Endothelial cell of umbilical vein (primary cell): ENCODE measurements around the gene TFDP3. TPM values are rescaled to one million over a fixed set of nuclear protein-coding genes. Genes with fewer than 3 reads are reported as not detected.

Source experiments
- BruUV-seq: library from RNA; stranded (reverse); fragments of 400-500 nt; replicated peaks from 2 replicates; lab custom pipeline; 2021; lab: Mats Ljungman, UMichigan
- CTCF ChIA-PET: fragments of 300-600, 350-600 bp; sonication (Branson Sonifier 250); formaldehyde crosslinking; loops from one replicate; lab custom pipeline; 2021; ENCODE audit warnings: antibody characterized with exemption, inconsistent platforms; lab: Charles Lee
- POLR2A ChIA-PET: fragments of 300-600, 350-600 bp; sonication (Branson Sonifier 250); formaldehyde crosslinking; loops from one replicate; lab custom pipeline; 2021; ENCODE audit warnings: antibody characterized with exemption, inconsistent platforms; lab: Charles Lee
- DNase-seq: peaks from one replicate; pipeline ENCODE4 v3.0.0-alpha.2; 2011; ENCODE audit warnings: low read depth, low spot score
- FAIRE-seq: peaks from 2 replicates; lab custom pipeline; 2011; peaks lifted over from hg19 to GRCh38; lab: Jason Lieb, UNC
- H2AFZ ChIP-seq: 2 replicates; pipeline ENCODE4 v1.6.0; 2012; ENCODE audit warnings: low read depth, low read length, control low read depth, inconsistent platforms
- H3K27ac ChIP-seq: 2 replicates; pipeline ENCODE4 v1.5.1; 2011; ENCODE audit warnings: low read depth, mild to moderate bottlenecking, control low read depth, low read length, moderate library complexity; ENCODE audit not compliant: insufficient read depth
- H3K27me3 ChIP-seq, 2 experiments: 2 replicates each; pipeline versions ENCODE4 v1.6.0 to v1.6.1; 2011; ENCODE audit warnings: low read length in 2 of 2, mixed read lengths in 1 of 2; ENCODE audit not compliant: control insufficient read depth in 2 of 2, insufficient read depth in 2 of 2
- H3K36me3 ChIP-seq, 2 experiments: 2 replicates in 1 of 2; 3 replicates in 1 of 2; pipeline ENCODE4 v1.5.1; 2011; ENCODE audit warnings: low read length in 2 of 2, mild to moderate bottlenecking in 1 of 2, moderate library complexity in 1 of 2; ENCODE audit not compliant: control insufficient read depth in 2 of 2, insufficient read depth in 2 of 2; ENCODE audit errors: extremely low read depth in 1 of 2
- H3K4me1 ChIP-seq: 3 replicates; pipeline ENCODE4 v1.5.1; 2011; ENCODE audit warnings: mild to moderate bottlenecking, low read length; ENCODE audit not compliant: control insufficient read depth, insufficient read depth; ENCODE audit errors: extremely low read depth
- H3K4me2 ChIP-seq: 2 replicates; pipeline ENCODE4 v1.6.1; 2011; ENCODE audit warnings: low read length, control low read depth, mixed read lengths; ENCODE audit not compliant: insufficient read depth
- H3K4me3 ChIP-seq, 3 experiments: fragments of 200-600 bp in 1 of 3; sonication (generic), shearing (Covaris generic) in 1 of 3; replicated peaks in 1 of 3; 2 replicates each; pipeline ENCODE4 v1.5.1; 2011 to 2016; ENCODE audit warnings: control low read depth in 3 of 3, low read length in 3 of 3, mild to moderate bottlenecking in 2 of 3, inconsistent platforms in 1 of 3, low read depth in 1 of 3, moderate library complexity in 1 of 3; ENCODE audit not compliant: insufficient read depth in 1 of 3
- H3K79me2 ChIP-seq: 2 replicates; pipeline ENCODE4 v1.6.0; 2012; ENCODE audit warnings: low read length, inconsistent platforms; ENCODE audit not compliant: control insufficient read depth, insufficient read depth
- H3K9ac ChIP-seq: replicated peaks from 2 replicates; pipeline ENCODE3; 2011; ENCODE audit warnings: low read length, control low read depth; ENCODE audit not compliant: insufficient read depth; ENCODE audit errors: extremely low read depth
- H3K9me1 ChIP-seq: replicated peaks from 3 replicates; pipeline ENCODE4 v1.6.0; 2011; ENCODE audit warnings: mild to moderate bottlenecking, low read length; ENCODE audit not compliant: control insufficient read depth, insufficient read depth; ENCODE audit errors: extremely low read depth
- H3K9me3 ChIP-seq: replicated peaks from 2 replicates; pipeline ENCODE4 v1.5.1; 2012; ENCODE audit warnings: low read length, inconsistent platforms; ENCODE audit not compliant: control insufficient read depth, insufficient read depth
- H4K20me1 ChIP-seq: replicated peaks from 2 replicates; pipeline ENCODE3; 2011; ENCODE audit warnings: mild to moderate bottlenecking, low read length; ENCODE audit not compliant: control insufficient read depth, insufficient read depth; ENCODE audit errors: extremely low read depth
- EZH2 ChIP-seq: IDR thresholded peaks from 2 replicates; pipeline ENCODE4 v1.6.1; 2012; ENCODE audit warnings: borderline replicate concordance, low read depth, mild to moderate bottlenecking, moderate library complexity, low read length, inconsistent platforms; ENCODE audit not compliant: severe bottlenecking
- FOS ChIP-seq: IDR thresholded peaks from 2 replicates; pipeline ENCODE4 v1.6.1; 2011; ENCODE audit warnings: mild to moderate bottlenecking, low read length, moderate library complexity, borderline replicate concordance; ENCODE audit not compliant: insufficient read depth
- GATA2 ChIP-seq: IDR thresholded peaks from 2 replicates; pipeline ENCODE4 v1.7.0; 2011; ENCODE audit warnings: low read depth, mild to moderate bottlenecking, moderate library complexity, mixed read lengths, low read length; ENCODE audit not compliant: insufficient read length, insufficient read depth
- JUN ChIP-seq: IDR thresholded peaks from 2 replicates; pipeline ENCODE4 v1.6.1; 2011; ENCODE audit warnings: borderline replicate concordance, low read depth; ENCODE audit not compliant: insufficient read length, insufficient read depth
- MAX ChIP-seq: IDR thresholded peaks from 2 replicates; pipeline ENCODE4 v1.6.1; 2011; ENCODE audit not compliant: insufficient read depth, insufficient read length
- MYC ChIP-seq: IDR thresholded peaks from one replicate; pipeline ENCODE4 v1.6.1; 2011; ENCODE audit warnings: mild to moderate bottlenecking, low read depth, low read length
- POLR2A ChIP-seq: IDR thresholded peaks from 2 replicates; pipeline ENCODE4 v1.6.1; 2012; ENCODE audit warnings: low read depth, mild to moderate bottlenecking, control low read depth, low read length
- POLR2AphosphoS5 ChIP-seq: IDR thresholded peaks from 2 replicates; pipeline ENCODE4 v1.6.1; 2012; ENCODE audit warnings: low read depth, mild to moderate bottlenecking, control low read depth, low read length, moderate library complexity; ENCODE audit not compliant: insufficient read depth
- dilution Hi-C: fragments of 300-500 bp; cut with MboI; formaldehyde crosslinking; loops from one replicate; pipeline ENCODE4 v1.15.0; 2019; ENCODE audit warnings: low sequenced_read_pairs; ENCODE audit not compliant: extremely low pct_ligation_motif_present
- intact Hi-C: fragments of 100-400 bp; cut with micrococcal nuclease; formaldehyde crosslinking; loops from one replicate; pipeline ENCODE4 v1.10.0; 2022
- polyA plus RNA-seq, 4 experiments: library from polyadenylated mRNA; depleted of rRNA in 3 of 4; stranded (reverse) in 3 of 4; unstranded in 1 of 4; fragments of >200 nt; gene quantifications; 2 replicates each; pipeline versions ENCODE4 v1.2.1 to v1.2.3, GENCODE V29; 2011 to 2012; ENCODE audit warnings: missing spikeins in 1 of 4
- total RNA-seq: library from RNA; stranded (reverse); gene quantifications from 2 replicates; pipeline ENCODE4 v1.2.3, GENCODE V29; 2021
- TF ChIP-seq, protein P1 (sequence below), 2 donors: IDR thresholded peaks; 1 replicate in 1 of 2; 2 replicates in 1 of 2; pipeline ENCODE4 v1.5.1; 2011; ENCODE audit warnings: low read length in 2 of 2, mild to moderate bottlenecking in 2 of 2, moderate library complexity in 2 of 2, control low read depth in 1 of 2, inconsistent platforms in 1 of 2, low read depth in 1 of 2; ENCODE audit not compliant: insufficient read depth in 1 of 2; ENCODE audit errors: extremely low read depth in 1 of 2

TFDP3 gene
- total and polyA plus RNA-seq, 2 donors (not counting 3 experiments of a cell fraction or from before 2014, with no cell fraction given): not detected

DNA sequence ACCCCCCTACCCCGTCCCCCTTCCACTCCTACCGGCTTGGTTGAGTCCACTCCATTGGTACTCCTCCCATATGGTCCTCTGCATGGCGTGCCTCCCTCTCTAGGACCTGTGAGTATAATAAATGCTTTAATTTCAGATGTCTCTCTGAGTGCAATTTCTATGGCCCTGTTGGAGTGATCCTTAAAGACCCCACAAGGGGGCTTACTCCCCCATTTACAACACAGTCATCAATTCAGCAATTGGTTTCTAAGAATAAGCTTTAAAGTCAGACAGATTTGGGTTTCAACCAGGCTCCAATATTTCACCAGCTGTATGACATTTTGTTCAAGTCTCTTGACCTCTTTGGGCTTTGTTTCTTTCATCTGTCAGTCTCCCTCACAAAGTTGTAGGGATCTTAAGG is 38.7 kb downstream of the TFDP3 start:
- H3K4me1 ChIP-seq: no peaks in the 10 kb centered on the region
- H3K27ac ChIP-seq: no peak overlapping the region
- no peaks in the 10 kb centered on the region for H3K36me3 ChIP-seq
- DNase-seq (no peak), FAIRE-seq (no peak)
- ChIA-PET CTCF (no interaction called here), POLR2A (no interaction called here)
- H4K20me1 ChIP-seq: no peaks in the 10 kb centered on the region
- intact Hi-C loops (loop anchor here (10.0 kb wide), 1 partner anchor 175 kb away; no protein-coding TSS in a partner anchor), dilution Hi-C loops (no loop called here)
- no peaks in the 10 kb centered on the region for H3K27me3 ChIP-seq
- BruUV-seq: no TSS peak
- TF ChIP-seq POLR2A (no peak), JUN (no peak)
- no peaks in the 10 kb centered on the region for H3K79me2 ChIP-seq
- no peak overlapping the region for H2AFZ ChIP-seq
- H3K4me3 ChIP-seq: no peak overlapping the region
- H3K4me2 ChIP-seq: no peak overlapping the region
- H3K9ac ChIP-seq: no peak overlapping the region
- H3K9me3 ChIP-seq: no peaks in the 10 kb centered on the region
- no peaks in the 10 kb centered on the region for H3K9me1 ChIP-seq

- no peaks in the 10 kb centered on the region for H3K4me1 ChIP-seq
- dilution Hi-C loops (no loop called here), intact Hi-C loops (loop anchor here (10.0 kb wide), 1 partner anchor 172 kb away; no protein-coding TSS in a partner anchor)
- no peak overlapping the region for H2AFZ ChIP-seq
- no peaks in the 10 kb centered on the region for H3K27me3 ChIP-seq
- H3K9me3 ChIP-seq: no peaks in the 10 kb centered on the region
- H3K9ac ChIP-seq: no peak overlapping the region
- H3K79me2 ChIP-seq: no peaks in the 10 kb centered on the region
- CTCF ChIA-PET: no interaction called here
- FAIRE-seq (no peak), DNase-seq (no peak)
- H3K4me3 ChIP-seq: no peak overlapping the region
- H4K20me1 ChIP-seq: no peaks in the 10 kb centered on the region
- H3K4me2 ChIP-seq: no peak overlapping the region
- H3K27ac ChIP-seq: no peak overlapping the region
- no peaks in the 10 kb centered on the region for H3K9me1 ChIP-seq
- TF ChIP-seq, protein P1, sequence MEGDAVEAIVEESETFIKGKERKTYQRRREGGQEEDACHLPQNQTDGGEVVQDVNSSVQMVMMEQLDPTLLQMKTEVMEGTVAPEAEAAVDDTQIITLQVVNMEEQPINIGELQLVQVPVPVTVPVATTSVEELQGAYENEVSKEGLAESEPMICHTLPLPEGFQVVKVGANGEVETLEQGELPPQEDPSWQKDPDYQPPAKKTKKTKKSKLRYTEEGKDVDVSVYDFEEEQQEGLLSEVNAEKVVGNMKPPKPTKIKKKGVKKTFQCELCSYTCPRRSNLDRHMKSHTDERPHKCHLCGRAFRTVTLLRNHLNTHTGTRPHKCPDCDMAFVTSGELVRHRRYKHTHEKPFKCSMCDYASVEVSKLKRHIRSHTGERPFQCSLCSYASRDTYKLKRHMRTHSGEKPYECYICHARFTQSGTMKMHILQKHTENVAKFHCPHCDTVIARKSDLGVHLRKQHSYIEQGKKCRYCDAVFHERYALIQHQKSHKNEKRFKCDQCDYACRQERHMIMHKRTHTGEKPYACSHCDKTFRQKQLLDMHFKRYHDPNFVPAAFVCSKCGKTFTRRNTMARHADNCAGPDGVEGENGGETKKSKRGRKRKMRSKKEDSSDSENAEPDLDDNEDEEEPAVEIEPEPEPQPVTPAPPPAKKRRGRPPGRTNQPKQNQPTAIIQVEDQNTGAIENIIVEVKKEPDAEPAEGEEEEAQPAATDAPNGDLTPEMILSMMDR (IDR thresholded peaks at IDR 0.05; ENCODE audit: extremely low read depth in 1 of 2, insufficient read depth in 1 of 2, low read depth in 1 of 2, low read length in 2 of 2): no peak
- no peak for TF ChIP-seq GATA2
- TF ChIP-seq FOS: no peak
- TF ChIP-seq POLR2A: no peak
- TF ChIP-seq MAX: no peak
- no peak for TF ChIP-seq JUN
- TF ChIP-seq MYC: no peak
- no peak for TF ChIP-seq EZH2
- no peak for TF ChIP-seq POLR2AphosphoS5
- no peaks in the 10 kb centered on the region for H3K36me3 ChIP-seq
- POLR2A ChIA-PET: no interaction called here
- no TSS peak for BruUV-seq
Measured at GRCh38 chrX:133177202-133177601, 41.0 kb downstream of the TFDP3 start.
